Measurements from ENCODE around the gene ZSCAN4.

ZSCAN4 gene

GRCh38 chr19:57682226-57682766, 13.6 kb downstream of the ZSCAN4 start:
- DNase-seq (ENCODE audit: low spot score): no peak

DNA sequence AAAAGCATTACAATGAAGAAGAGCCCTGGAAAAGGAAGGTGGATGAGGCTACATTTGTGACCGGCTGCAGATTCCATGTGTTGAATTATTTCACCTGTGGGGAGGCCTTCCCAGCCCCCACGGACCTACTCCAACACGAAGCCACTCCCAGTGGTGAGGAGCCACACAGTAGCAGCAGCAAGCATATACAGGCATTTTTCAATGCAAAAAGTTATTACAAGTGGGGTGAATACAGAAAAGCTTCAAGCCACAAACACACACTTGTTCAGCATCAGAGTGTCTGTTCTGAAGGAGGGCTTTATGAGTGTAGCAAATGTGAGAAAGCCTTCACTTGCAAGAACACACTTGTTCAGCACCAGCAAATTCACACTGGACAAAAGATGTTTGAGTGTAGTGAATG, 18.0 kb downstream of the ZSCAN4 start:
- no peak for DNase-seq (ENCODE audit: low spot score)

- no peak for DNase-seq (ENCODE audit: low spot score)
Observed at GRCh38 chr19:57687363-57688010, 18.8 kb downstream of the ZSCAN4 start.

DNA sequence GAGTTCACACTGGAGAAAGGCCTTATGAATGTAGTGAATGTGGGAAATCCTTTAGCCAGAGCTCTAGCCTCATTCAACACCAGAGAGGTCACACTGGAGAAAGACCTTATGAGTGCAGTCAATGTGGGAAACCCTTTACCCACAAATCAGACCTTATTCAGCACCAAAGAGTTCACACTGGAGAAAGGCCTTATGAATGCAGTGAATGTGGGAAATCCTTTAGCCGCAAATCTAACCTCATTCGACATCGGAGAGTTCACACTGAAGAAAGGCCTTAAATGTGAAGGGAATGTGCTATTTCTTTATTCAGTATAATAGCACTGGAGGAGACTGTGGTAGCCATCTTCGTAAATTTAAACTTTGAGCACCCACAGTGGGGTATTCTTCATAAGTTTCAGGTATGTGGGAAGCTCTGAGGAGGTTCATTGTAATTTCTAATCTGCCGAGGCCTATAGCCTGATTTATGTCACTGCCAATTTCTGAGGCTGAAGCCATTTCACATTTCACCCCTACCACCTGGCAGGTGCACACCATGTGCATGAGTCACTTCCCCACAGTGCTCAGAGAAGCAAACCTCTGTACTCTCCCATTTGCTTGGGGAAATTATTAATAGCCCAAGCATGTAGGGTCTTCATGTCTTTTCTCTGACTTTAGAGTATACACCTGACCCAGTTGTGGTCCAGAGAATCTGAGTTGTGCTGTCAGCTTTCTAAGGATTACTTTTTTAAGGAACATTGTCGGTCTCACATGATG, 19.5 kb downstream of the ZSCAN4 start:
- DNase-seq (ENCODE audit: low spot score): no peak

- no peak for DNase-seq (ENCODE audit: low spot score)
Observed at GRCh38 chr19:57689750-57690149, 21.0 kb downstream of the ZSCAN4 start.

- no peak for DNase-seq (ENCODE audit: low spot score)
Observed at GRCh38 chr19:57701625-57702024, 32.9 kb downstream of the ZSCAN4 start.

DNA sequence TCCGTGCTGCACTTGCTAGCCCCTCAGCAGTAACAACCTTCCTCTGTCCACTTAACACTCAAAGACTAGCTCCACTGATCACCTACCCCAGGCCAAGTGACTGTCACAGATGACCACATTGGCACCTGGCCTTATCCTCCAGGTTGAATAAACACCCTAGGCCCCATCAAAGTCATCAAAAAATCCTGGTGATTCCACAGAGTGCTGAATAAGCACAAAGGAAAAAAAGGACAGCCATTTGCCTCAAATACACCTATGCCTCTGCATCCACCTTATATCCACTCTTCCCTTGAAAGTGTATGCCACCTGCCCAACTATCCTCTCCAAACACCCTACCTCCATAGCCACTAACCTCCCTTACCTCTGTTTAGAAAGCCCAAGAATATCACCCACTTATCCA, 37.6 kb downstream of the ZSCAN4 start:
- no peak for DNase-seq (ENCODE audit: low spot score)

GRCh38 chr19:57708641-57709361, 40.1 kb downstream of the ZSCAN4 start, which contains the start of gene ZNF154:
ZNF154 (minus strand) TSS chr19:57709204; CDS start chr19:57708971, 233 bp downstream.
- peak; percentile 80 for DNase-seq (ENCODE audit: low spot score)

DNA sequence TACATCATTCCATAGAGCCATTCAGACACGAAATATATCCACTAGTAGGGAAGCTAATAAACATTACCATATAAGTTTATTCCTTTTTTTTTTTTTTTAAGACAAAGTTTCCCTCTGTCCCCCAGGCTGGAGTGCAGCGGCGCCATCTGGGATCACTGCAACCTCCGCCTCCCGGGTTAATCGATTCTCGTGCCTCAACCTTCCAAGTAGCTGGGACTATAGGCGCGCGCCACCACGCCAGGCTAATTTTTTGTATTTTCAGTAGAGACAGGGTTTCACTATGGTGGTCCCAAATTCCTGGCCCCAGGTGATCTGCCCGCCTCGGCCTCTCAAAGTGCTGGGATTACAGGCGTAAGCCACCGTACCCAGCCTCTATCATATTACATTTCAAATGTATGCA, 40.9 kb downstream of the ZSCAN4 start:
- DNase-seq (ENCODE audit: low spot score): no peak

DNA sequence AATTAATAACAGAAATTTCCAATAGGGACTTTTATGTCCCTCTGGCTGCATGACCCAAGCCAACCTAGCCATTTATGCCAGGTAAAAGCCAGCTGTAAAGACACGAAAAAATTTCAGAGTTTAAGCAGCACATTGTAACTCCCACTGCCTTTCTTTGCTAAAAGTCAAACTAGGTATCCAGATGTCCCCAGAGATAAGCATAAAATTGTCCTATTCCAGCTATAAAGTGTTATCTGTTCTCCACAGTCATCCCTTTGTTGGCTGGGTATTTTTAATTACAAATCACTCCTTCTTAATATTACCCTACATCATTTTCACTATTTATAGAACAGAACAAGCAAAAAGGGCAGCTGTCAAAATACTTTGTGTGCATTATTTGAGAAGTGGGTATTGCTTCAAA, 43.5 kb downstream of the ZSCAN4 start:
- no peak for DNase-seq (ENCODE audit: low spot score)

- no peak for DNase-seq (ENCODE audit: low spot score)
Observed at GRCh38 chr19:57719424-57719823, 50.7 kb downstream of the ZSCAN4 start.

DNA sequence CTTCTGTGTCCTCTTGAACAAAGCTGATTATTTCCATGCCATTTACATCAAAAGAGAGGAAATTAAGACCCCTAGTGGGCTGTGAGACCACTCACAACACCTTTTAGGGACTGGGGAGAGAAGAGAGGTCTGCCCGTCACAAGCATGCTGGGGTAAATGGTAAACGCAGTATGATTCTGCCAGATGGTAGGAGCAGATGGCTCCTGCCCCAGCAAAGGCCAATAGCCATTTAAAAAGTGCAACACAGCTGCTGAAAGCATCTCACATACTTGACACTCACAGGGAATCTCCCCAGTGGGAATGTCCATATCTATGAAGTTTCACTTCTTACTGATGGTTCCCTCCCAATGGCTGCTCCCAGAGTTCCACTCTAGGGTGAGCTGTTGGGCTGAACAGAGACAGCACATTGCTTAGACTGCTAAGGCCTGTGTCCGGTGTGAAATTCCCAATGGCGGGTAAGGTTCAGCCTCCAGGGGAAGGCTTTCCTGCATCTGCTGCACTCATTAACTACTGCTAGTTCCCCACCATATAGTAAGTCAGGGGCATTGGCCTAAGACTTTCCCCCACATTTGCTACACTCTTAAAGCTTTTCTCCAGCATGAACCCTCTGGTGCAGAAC, 51.3 kb downstream of the ZSCAN4 start:
- no peak for DNase-seq (ENCODE audit: low spot score)

- no peak for DNase-seq (ENCODE audit: low spot score)
Observed at GRCh38 chr19:57720878-57721277, 52.1 kb downstream of the ZSCAN4 start.
